Astrocyte (in vitro differentiated cells and primary cell): Measurements from ENCODE around the gene RAD51AP1. TPM values are rescaled to one million over a fixed set of nuclear protein-coding genes. Genes with fewer than 3 reads are reported as not detected.
A peak's percentile ranks its signal among the peaks of the same experiment; 100 is the strongest.
"Not testable (repeated sequence)": the region's sequence is repeated elsewhere in the genome, so short reads cannot be mapped to it uniquely, and the experiment has no call there.

Experiments
- DNase-seq: peaks from one replicate; pipeline ENCODE4 v3.0.0-alpha.2; 2010; ENCODE audit warnings: low read depth
- FAIRE-seq: peaks from 2 replicates; lab custom pipeline; 2011; peaks lifted over from hg19 to GRCh38; lab: Jason Lieb, UNC
- H2AFZ ChIP-seq: 2 replicates; pipeline ENCODE4 v1.6.0; 2012; ENCODE audit warnings: low read depth, low read length, inconsistent platforms
- H3K27ac ChIP-seq: 2 replicates; pipeline ENCODE4 v1.5.1; 2011; ENCODE audit warnings: low read depth, low read length, inconsistent platforms
- H3K27me3 ChIP-seq: 2 replicates; pipeline ENCODE4 v1.6.0; 2011; ENCODE audit warnings: low read length, inconsistent platforms; ENCODE audit not compliant: insufficient read depth
- H3K36me3 ChIP-seq: 2 replicates; pipeline ENCODE4 v1.5.1; 2011; ENCODE audit warnings: low read length, inconsistent platforms; ENCODE audit not compliant: insufficient read depth
- H3K4me1 ChIP-seq: 2 replicates; pipeline ENCODE4 v1.5.1; 2011; ENCODE audit warnings: low read length, inconsistent platforms; ENCODE audit not compliant: insufficient read depth
- H3K4me2 ChIP-seq: 2 replicates; pipeline ENCODE4 v1.6.0; 2012; ENCODE audit warnings: low read length, inconsistent platforms
- H3K4me3 ChIP-seq: 2 replicates; pipeline ENCODE4 v1.5.1; 2011; ENCODE audit warnings: low read depth, mild to moderate bottlenecking, low read length, inconsistent platforms; ENCODE audit not compliant: insufficient read depth
- H3K79me2 ChIP-seq: 2 replicates; pipeline ENCODE4 v1.6.0; 2012; ENCODE audit warnings: mild to moderate bottlenecking, low read length, inconsistent platforms; ENCODE audit not compliant: insufficient read depth
- H3K9ac ChIP-seq: 2 replicates; pipeline ENCODE4 v1.6.0; 2012; ENCODE audit warnings: mild to moderate bottlenecking, low read length, inconsistent platforms
- H3K9me3 ChIP-seq: 2 replicates; pipeline ENCODE4 v1.5.1; 2012; ENCODE audit warnings: low read depth, mild to moderate bottlenecking, low read length, inconsistent platforms; ENCODE audit not compliant: insufficient read depth
- H4K20me1 ChIP-seq: 2 replicates; pipeline ENCODE4 v1.6.0; 2012; ENCODE audit warnings: low read length, inconsistent platforms; ENCODE audit not compliant: insufficient read depth
- H3K27ac Mint-ChIP-seq: one replicate; pipeline ENCODE4 v1.8.0; 2021; ENCODE audit warnings: mild to moderate bottlenecking, mixed read lengths; ENCODE audit not compliant: unreplicated experiment
- H3K27me3 Mint-ChIP-seq: one replicate; pipeline ENCODE4 v1.8.0; 2021; ENCODE audit warnings: low read depth, mixed read lengths; ENCODE audit not compliant: unreplicated experiment
- H3K36me3 Mint-ChIP-seq: one replicate; pipeline ENCODE4 v1.8.0; 2021; ENCODE audit warnings: low read depth, mixed read lengths; ENCODE audit not compliant: unreplicated experiment
- H3K4me1 Mint-ChIP-seq: one replicate; pipeline ENCODE4 v1.8.0; 2021; ENCODE audit warnings: low read depth, mixed read lengths; ENCODE audit not compliant: unreplicated experiment
- H3K4me3 Mint-ChIP-seq: one replicate; pipeline ENCODE4 v1.8.0; 2021; ENCODE audit warnings: mild to moderate bottlenecking, moderate library complexity, mixed read lengths; ENCODE audit not compliant: unreplicated experiment
- H3K9me3 Mint-ChIP-seq: one replicate; pipeline ENCODE4 v1.8.0; 2021; ENCODE audit warnings: mild to moderate bottlenecking, mixed read lengths; ENCODE audit not compliant: unreplicated experiment
- EZH2 ChIP-seq: IDR thresholded peaks from 2 replicates; pipeline ENCODE4 v1.6.1; 2012; ENCODE audit warnings: mild to moderate bottlenecking, low read length, inconsistent platforms; ENCODE audit not compliant: insufficient read depth
- total RNA-seq: library from RNA; stranded (reverse); gene quantifications from 2 replicates; pipeline ENCODE4 v1.2.1, GENCODE V29; 2021
- TF ChIP-seq, protein P1 (sequence below): IDR thresholded peaks from 2 replicates; pipeline ENCODE4 v1.5.1; 2011; ENCODE audit warnings: low read depth, mild to moderate bottlenecking, inconsistent platforms, low read length, moderate library complexity; ENCODE audit not compliant: insufficient read depth

RAD51AP1 gene
- total RNA-seq, 1 donor from 2014 or later, result 5.3 TPM

DNA sequence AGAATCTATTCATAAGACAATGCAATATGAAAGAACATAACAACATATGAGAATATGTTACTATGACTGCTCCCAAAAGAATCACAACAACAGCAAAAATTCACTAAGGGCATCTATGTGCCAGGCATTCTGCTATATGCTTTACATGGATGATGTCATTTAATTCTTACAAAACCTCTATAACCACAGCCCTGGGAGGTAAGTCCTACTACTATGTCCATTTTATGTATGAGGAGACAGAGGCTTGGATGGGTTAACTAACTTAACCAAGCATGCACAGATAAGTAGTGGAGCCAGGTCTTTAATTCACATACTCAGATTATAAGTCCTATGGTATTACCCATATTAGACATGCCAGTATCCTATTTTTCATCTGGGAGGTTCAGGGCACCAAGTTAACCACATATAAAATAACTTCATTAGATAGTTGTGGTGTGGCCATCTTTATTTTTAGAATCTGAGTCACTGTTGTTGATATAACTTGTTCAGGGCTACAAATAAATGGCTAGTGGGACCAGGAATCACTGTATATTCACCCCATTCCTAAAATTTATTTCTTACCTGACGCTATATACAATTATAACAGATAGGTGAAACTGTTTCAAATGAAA, 33.2 kb upstream of the RAD51AP1 start:
- H3K9me3 Mint-ChIP-seq, result no peaks in the 10 kb centered on the region
- H4K20me1 ChIP-seq, result no peaks in the 10 kb centered on the region
- DNase-seq (peak; percentile 58), FAIRE-seq (no peak)
- H3K36me3 Mint-ChIP-seq, result peaks cover 10% of the 10 kb centered on the region
- H3K4me1 Mint-ChIP-seq, result peaks cover 6% of the 10 kb centered on the region
- H3K27me3 ChIP-seq, result no peaks in the 10 kb centered on the region
- peaks cover 16% of the 10 kb centered on the region for H3K4me1 ChIP-seq
- H3K9ac ChIP-seq, result no peak overlapping the region
- TF ChIP-seq, protein P1, sequence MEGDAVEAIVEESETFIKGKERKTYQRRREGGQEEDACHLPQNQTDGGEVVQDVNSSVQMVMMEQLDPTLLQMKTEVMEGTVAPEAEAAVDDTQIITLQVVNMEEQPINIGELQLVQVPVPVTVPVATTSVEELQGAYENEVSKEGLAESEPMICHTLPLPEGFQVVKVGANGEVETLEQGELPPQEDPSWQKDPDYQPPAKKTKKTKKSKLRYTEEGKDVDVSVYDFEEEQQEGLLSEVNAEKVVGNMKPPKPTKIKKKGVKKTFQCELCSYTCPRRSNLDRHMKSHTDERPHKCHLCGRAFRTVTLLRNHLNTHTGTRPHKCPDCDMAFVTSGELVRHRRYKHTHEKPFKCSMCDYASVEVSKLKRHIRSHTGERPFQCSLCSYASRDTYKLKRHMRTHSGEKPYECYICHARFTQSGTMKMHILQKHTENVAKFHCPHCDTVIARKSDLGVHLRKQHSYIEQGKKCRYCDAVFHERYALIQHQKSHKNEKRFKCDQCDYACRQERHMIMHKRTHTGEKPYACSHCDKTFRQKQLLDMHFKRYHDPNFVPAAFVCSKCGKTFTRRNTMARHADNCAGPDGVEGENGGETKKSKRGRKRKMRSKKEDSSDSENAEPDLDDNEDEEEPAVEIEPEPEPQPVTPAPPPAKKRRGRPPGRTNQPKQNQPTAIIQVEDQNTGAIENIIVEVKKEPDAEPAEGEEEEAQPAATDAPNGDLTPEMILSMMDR, result no peak
- TF ChIP-seq EZH2, result no peak
- H3K9me3 ChIP-seq, result no peaks in the 10 kb centered on the region
- peaks cover 5% of the 10 kb centered on the region for H3K36me3 ChIP-seq
- H3K27ac ChIP-seq, result peak overlapping the region; percentile 50
- no peak overlapping the region for H2AFZ ChIP-seq
- H3K4me3 Mint-ChIP-seq, result no peak overlapping the region
- no peak overlapping the region for H3K4me3 ChIP-seq
- no peaks in the 10 kb centered on the region for H3K27me3 Mint-ChIP-seq
- H3K79me2 ChIP-seq, result no peaks in the 10 kb centered on the region
- peak overlapping the region; percentile 6 for H3K4me2 ChIP-seq
- H3K27ac Mint-ChIP-seq, result no peak overlapping the region

DNA sequence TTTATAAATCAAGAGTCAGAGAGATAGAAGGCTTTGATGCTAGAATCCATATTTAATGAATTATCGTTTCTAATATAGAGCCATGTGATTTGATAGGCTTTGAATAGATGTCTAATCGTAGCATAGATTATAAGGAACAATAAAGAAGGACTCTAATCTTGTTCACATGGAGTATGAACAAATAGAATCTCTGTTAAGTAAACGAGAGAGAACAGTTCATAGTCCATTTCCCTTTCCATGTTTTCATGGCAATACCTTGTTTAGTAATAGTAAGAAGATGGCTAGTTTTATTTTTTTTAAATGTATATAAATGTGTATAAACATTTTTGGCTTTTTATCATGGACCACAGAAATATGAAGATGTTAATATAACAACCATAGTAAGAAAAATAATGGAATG, 32.3 kb upstream of the RAD51AP1 start:
- H3K9ac ChIP-seq, result no peak overlapping the region
- H2AFZ ChIP-seq, result no peak overlapping the region
- peaks cover 5% of the 10 kb centered on the region for H3K36me3 ChIP-seq
- no peak overlapping the region for H3K27ac ChIP-seq
- H3K27me3 ChIP-seq, result no peaks in the 10 kb centered on the region
- Mint-ChIP-seq H3K27ac (no peak overlapping the region), H3K9me3 (no peaks in the 10 kb centered on the region), H3K4me3 (no peak overlapping the region), H3K36me3 (peaks cover 10% of the 10 kb centered on the region), H3K27me3 (no peaks in the 10 kb centered on the region), H3K4me1 (peaks cover 6% of the 10 kb centered on the region)
- no peak overlapping the region for H3K4me3 ChIP-seq
- no peaks in the 10 kb centered on the region for H4K20me1 ChIP-seq
- no peaks in the 10 kb centered on the region for H3K9me3 ChIP-seq
- no peaks in the 10 kb centered on the region for H3K79me2 ChIP-seq
- no peak for DNase-seq
- H3K4me2 ChIP-seq, result no peak overlapping the region
- TF ChIP-seq, protein P1, result no peak
- H3K4me1 ChIP-seq, result peaks cover 16% of the 10 kb centered on the region
- FAIRE-seq, result no peak

DNA sequence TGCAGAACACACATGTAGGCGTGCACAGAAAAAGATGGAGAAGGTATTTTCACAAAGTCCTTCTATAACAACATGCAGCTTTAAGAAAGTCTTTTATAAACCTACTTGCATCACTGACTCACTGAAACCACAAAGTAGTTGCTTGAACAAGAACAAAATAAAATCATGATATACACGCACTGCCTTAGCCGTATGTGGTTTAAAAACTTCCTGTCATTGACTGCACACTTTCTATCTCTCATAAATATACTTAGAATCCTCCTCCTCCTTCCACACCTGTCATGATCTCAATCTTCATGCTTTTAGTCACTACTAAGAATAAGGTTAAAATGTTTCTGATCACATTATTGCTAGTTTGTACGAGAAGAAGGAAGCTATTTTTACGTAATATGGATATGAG, 31.8 kb upstream of the RAD51AP1 start:
- Histone ChIP-seq H3K36me3 (peaks cover 2% of the 10 kb centered on the region), H2AFZ (no peak overlapping the region), H3K79me2 (no peaks in the 10 kb centered on the region), H3K9ac (no peak overlapping the region), H3K9me3 (no peaks in the 10 kb centered on the region), H3K27ac (no peak overlapping the region), H3K4me2 (peak overlapping the region; percentile 38), H4K20me1 (no peaks in the 10 kb centered on the region), H3K4me1 (peaks cover 16% of the 10 kb centered on the region), H3K4me3 (no peak overlapping the region), H3K27me3 (no peaks in the 10 kb centered on the region)
- Mint-ChIP-seq H3K4me1 (peaks cover 6% of the 10 kb centered on the region), H3K36me3 (peaks cover 8% of the 10 kb centered on the region), H3K4me3 (no peak overlapping the region), H3K9me3 (no peaks in the 10 kb centered on the region), H3K27ac (no peak overlapping the region), H3K27me3 (no peaks in the 10 kb centered on the region)
- peak; percentile 78 for DNase-seq
- peak; percentile 71 for FAIRE-seq
- TF ChIP-seq, protein P1, result no peak
- no peak for TF ChIP-seq EZH2

DNA sequence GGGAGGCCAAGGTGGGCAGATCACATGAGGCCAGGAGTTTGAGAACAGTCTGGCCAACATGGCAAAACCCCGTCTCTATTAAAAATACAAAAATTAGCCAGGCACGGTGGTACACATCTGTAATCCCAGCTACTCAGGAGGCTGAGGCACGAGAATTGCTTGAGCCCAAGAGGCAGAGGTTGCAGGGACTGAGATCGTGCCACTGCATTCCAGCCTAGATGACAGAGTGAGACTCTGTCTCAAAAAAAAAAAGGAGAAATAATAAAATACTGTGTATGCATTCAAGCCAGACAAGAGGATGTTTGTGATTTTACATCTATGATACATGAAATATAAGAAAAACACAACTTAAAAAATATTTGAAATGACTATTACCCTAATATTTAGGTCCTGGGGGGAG, 30.2 kb upstream of the RAD51AP1 start:
- not testable (repeated sequence) for H3K4me3 ChIP-seq
- peak overlapping the region; percentile 5 for H3K4me3 Mint-ChIP-seq

More for the DNA sequence above, 30.2 kb upstream of the RAD51AP1 start:
- H3K4me1 Mint-ChIP-seq, H3K27me3 ChIP-seq, H3K36me3 Mint-ChIP-seq, H3K79me2 ChIP-seq, H3K9me3 ChIP-seq, H2AFZ ChIP-seq, H3K9ac ChIP-seq, H4K20me1 ChIP-seq, H3K27ac ChIP-seq, H3K27me3 Mint-ChIP-seq, H3K36me3 ChIP-seq, DNase-seq, H3K9me3 Mint-ChIP-seq, FAIRE-seq, H3K4me2 ChIP-seq: not testable (repeated sequence)
- peaks cover 16% of the 10 kb centered on the region for H3K4me1 ChIP-seq
- peak overlapping the region; percentile 26 for H3K27ac Mint-ChIP-seq
